Mucosa of descending colon (tissue), 3 donors: Measurements from ENCODE around the gene TCERG1L. TPM values are rescaled to one million over a fixed set of nuclear protein-coding genes. Genes with fewer than 3 reads are reported as not detected.
"Not testable (repeated sequence)": the region's sequence is repeated elsewhere in the genome, so short reads cannot be mapped to it uniquely, and the experiment has no call there.

Experiments used
- ATAC-seq: fragments of 200-7000 bp; cut with Tn5 transposase; one replicate; pipeline ENCODE4 v1.9.1; 2020; ENCODE audit warnings: mild to moderate bottlenecking, moderate library complexity
- DNase-seq, 3 donors: peaks; one replicate each; pipeline ENCODE4 v3.0.0-alpha.2; 2020
- H3K36me3 ChIP-seq: fragments of 200-600 bp; one replicate; pipeline ENCODE4 v1.8.0; 2021; ENCODE audit warnings: low read depth, mild to moderate bottlenecking
- H3K4me1 ChIP-seq: fragments of 200-600 bp; one replicate; pipeline ENCODE4 v1.8.0; 2021; ENCODE audit warnings: low read depth, mild to moderate bottlenecking
- H3K4me3 ChIP-seq: fragments of 200-600 bp; one replicate; pipeline ENCODE4 v1.8.0; 2021; ENCODE audit warnings: mild to moderate bottlenecking
- H3K9me3 ChIP-seq: fragments of 200-600 bp; one replicate; pipeline ENCODE4 v1.8.0; 2021; ENCODE audit warnings: mild to moderate bottlenecking
- CTCF ChIP-seq: fragments of 200-600 bp; IDR thresholded peaks from one replicate; pipeline ENCODE4 v1.8.0; 2022; ENCODE audit warnings: antibody characterized with exemption, mild to moderate bottlenecking
- intact Hi-C, 2 donors: fragments of 100-400 bp; cut with DNase I in 1 of 2; cut with micrococcal nuclease in 1 of 2; formaldehyde crosslinking; loops; one replicate each; pipeline versions ENCODE4 v1.11.0 to v1.11.1; 2022; cut with DNase I, micrococcal nuclease
- total RNA-seq, 3 donors: library from RNA; stranded (reverse); fragmentation: NEBNext Ultra II Directional in 2 of 3; extraction: Animal tissue kit (Norgen Biotek cat#: 25700) in 2 of 3; gene quantifications; one replicate each; pipeline versions ENCODE4 v1.2.1 to v1.2.4, GENCODE V29; 2021 to 2023
- donor health status: DM: no; HTN: no; CAD: no; lungs with moderate emphysema.
- donor health status: DM: no; HTN: no; CAD: no.
- donor health status: DM: no; HTN: yes; CAD: no.

The TCERG1L gene
- total RNA-seq, 3 donors from 2014 or later, result not detected

DNA sequence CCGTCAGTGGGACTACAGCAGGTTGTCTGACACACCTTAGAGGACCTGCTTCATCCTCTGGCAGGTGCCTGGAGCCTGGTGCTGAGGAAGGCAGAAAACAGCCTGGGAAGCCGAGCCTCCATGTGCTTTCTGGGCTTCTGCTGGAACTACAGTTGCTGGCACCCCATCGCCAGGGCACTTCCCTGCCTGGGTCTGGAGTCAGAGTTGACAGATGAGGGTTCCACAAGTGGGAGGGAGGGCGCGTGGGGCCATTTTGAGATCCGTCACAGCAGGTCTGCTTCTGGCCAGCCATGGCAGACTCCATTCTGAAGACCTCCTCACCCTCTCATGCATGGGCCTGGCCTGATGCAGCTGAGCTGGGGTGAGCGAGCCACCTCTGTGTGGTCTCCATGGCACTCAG lies 33.2 kb upstream of the TCERG1L start:
- intact Hi-C loops, result no loop called here
- ATAC-seq, result no peak

GRCh38 chr10:131337741-131338140 lies 26.2 kb upstream of the TCERG1L start:
- no peak for TF ChIP-seq CTCF
- intact Hi-C loops, result no loop called here
- H3K4me1 ChIP-seq, result no peaks in the 10 kb centered on the region
- peaks cover 8% of the 10 kb centered on the region for H3K9me3 ChIP-seq
- no peak for ATAC-seq
- H3K36me3 ChIP-seq, result no peaks in the 10 kb centered on the region
- H3K4me3 ChIP-seq, result no peak overlapping the region
- no peak for DNase-seq

More for the DNA sequence above, 33.2 kb upstream of the TCERG1L start:
- no peak for DNase-seq
- Histone ChIP-seq H3K36me3 (no peaks in the 10 kb centered on the region), H3K4me1 (no peaks in the 10 kb centered on the region), H3K9me3 (peaks cover 8% of the 10 kb centered on the region), H3K4me3 (no peak overlapping the region)
- TF ChIP-seq CTCF, result no peak

DNA sequence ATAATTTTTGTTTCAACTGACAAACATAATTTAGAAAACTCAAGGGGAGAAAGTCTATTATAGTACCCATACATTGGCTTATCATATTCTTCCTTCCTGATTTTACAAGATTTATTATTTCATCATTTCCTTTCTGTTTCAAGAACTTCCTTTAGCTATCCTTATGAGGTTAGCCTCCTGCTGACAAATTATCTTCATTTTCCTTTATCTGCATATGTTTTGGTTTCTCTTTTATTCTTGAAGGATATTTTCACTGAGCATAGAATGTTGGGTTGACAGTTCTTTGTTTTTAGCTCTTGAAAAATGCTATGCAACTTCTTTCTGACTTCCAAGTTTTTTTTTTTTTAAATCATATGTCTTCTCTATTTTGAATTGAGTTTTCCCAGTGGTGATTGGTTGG lies 21.3 kb upstream of the TCERG1L start:
- no peaks in the 10 kb centered on the region for H3K36me3 ChIP-seq
- no peak for DNase-seq
- intact Hi-C loops, result no loop called here
- no peak for TF ChIP-seq CTCF
- ATAC-seq, result no peak
- H3K4me3 ChIP-seq, result no peak overlapping the region
- H3K9me3 ChIP-seq, result peaks cover 5% of the 10 kb centered on the region
- no peaks in the 10 kb centered on the region for H3K4me1 ChIP-seq

- no peak overlapping the region for H3K4me3 ChIP-seq
- DNase-seq (no peak), ATAC-seq (no peak)
- intact Hi-C loops, result no loop called here
- H3K4me1 ChIP-seq, result no peaks in the 10 kb centered on the region
- no peak for TF ChIP-seq CTCF
- H3K36me3 ChIP-seq, result no peaks in the 10 kb centered on the region
- H3K9me3 ChIP-seq, result no peaks in the 10 kb centered on the region
Observed at GRCh38 chr10:131323880-131324279, 12.4 kb upstream of the TCERG1L start.

GRCh38 chr10:131323025-131323424 lies 11.5 kb upstream of the TCERG1L start:
- no peak for DNase-seq
- no peak for ATAC-seq
- Histone ChIP-seq H3K36me3 (no peaks in the 10 kb centered on the region), H3K9me3 (no peaks in the 10 kb centered on the region), H3K4me1 (no peaks in the 10 kb centered on the region), H3K4me3 (no peak overlapping the region)
- TF ChIP-seq CTCF, result no peak
- intact Hi-C loops, result no loop called here

DNA sequence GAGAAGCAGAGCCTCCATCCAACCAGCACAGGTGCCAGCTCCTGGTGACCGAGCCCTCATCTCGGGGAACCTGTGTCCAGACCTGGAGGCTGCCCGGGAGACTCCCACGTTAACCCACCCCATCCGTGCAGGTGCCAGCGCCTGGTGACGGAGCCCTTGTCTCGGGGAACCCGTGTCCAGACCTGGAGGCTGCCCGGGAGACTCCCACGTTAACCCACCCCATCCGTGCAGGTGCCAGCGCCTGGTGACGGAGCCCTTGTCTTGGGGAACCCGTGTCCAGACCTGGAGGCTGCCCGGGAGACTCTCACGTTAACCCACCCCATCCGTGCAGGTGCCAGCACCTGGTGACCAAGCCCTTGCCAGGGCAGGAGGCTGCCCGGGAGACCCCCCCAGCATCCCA lies 11.1 kb upstream of the TCERG1L start:
- intact Hi-C loops, H3K4me3 ChIP-seq, H3K36me3 ChIP-seq, ATAC-seq, H3K9me3 ChIP-seq, H3K4me1 ChIP-seq, DNase-seq: not testable (repeated sequence)
